GM19035 (cell line): ENCODE measurements around the gene FAM20A.

Experiments
- ATAC-seq: cut with Tn5 transposase; IDR thresholded peaks from one replicate; pipeline ENCODE4 v1.9.1; 2021; ENCODE audit not compliant: unreplicated experiment

The FAM20A gene

GRCh38 chr17:68600931-68601564 lies at the start of gene FAM20A:
Gene FAM20A, minus strand, starts transcription at chr17:68601367. Its CDS starts 701 bp downstream, at chr17:68600666.
- no peak for ATAC-seq

GRCh38 chr17:68649324-68649723 lies 48.2 kb upstream of the FAM20A start:
- no peak for ATAC-seq

GRCh38 chr17:68646626-68647526 lies 45.7 kb upstream of the FAM20A start:
- no peak for ATAC-seq

GRCh38 chr17:68642118-68642412 lies 40.9 kb upstream of the FAM20A start:
- no peak for ATAC-seq

GRCh38 chr17:68641276-68642117 lies 40.3 kb upstream of the FAM20A start:
- no peak for ATAC-seq

GRCh38 chr17:68640242-68640989 lies 39.2 kb upstream of the FAM20A start:
- no peak for ATAC-seq

- no peak for ATAC-seq
Measured at GRCh38 chr17:68634345-68634876, 33.2 kb upstream of the FAM20A start.

GRCh38 chr17:68628576-68628957 lies 27.4 kb upstream of the FAM20A start:
- ATAC-seq, result no peak

- ATAC-seq, result no peak
Measured at GRCh38 chr17:68627956-68628575, 26.9 kb upstream of the FAM20A start.

GRCh38 chr17:68624381-68624780 lies 23.2 kb upstream of the FAM20A start:
- no peak for ATAC-seq

- no peak for ATAC-seq
Measured at GRCh38 chr17:68623811-68624210, 22.6 kb upstream of the FAM20A start.

- ATAC-seq, result no peak
Measured at GRCh38 chr17:68622423-68622822, 21.3 kb upstream of the FAM20A start.

- ATAC-seq, result no peak
Measured at GRCh38 chr17:68621065-68621464, 19.9 kb upstream of the FAM20A start.

GRCh38 chr17:68616334-68616733 lies 15.2 kb upstream of the FAM20A start:
- ATAC-seq, result no peak

GRCh38 chr17:68614718-68615117 lies 13.6 kb upstream of the FAM20A start:
- no peak for ATAC-seq

GRCh38 chr17:68613739-68614298 lies 12.7 kb upstream of the FAM20A start:
- ATAC-seq, result no peak

- ATAC-seq, result no peak
Measured at GRCh38 chr17:68612923-68613292, 11.7 kb upstream of the FAM20A start.

- no peak for ATAC-seq
Measured at GRCh38 chr17:68612209-68612922, 11.2 kb upstream of the FAM20A start.
